ENCODE results near the gene TFCP2L1. TPM values are rescaled to one million over a fixed set of nuclear protein-coding genes. Genes with fewer than 3 reads are reported as not detected.

The TFCP2L1 gene
- total and polyA plus RNA-seq, 8 donors, result 2.0 to 7.7 (median 4.5) TPM

- intact Hi-C loops (cut with DNase I), result no loop called here
- DNase-seq (no peak), ATAC-seq (no peak), FAIRE-seq (no peak)
- Histone ChIP-seq H3K27me3 (no peaks in the 10 kb centered on the region), H3K27ac (no peak overlapping the region), H3K9me3 (no peaks in the 10 kb centered on the region), H3K36me3 (no peaks in the 10 kb centered on the region), H3K4me3 (no peak overlapping the region), H3K4me1 (peaks cover 0 to 13% (median 11%) of the 10 kb centered on the region in 3 donors)
- 96 to 100% methylated on average over 3 of the region's 3 CpGs for WGBS, 2 donors
- TF ChIP-seq CTCF (IDR thresholded peaks at IDR 0.05), result no peak
These were observed 924 bp upstream of the TFCP2L1 start for GRCh38 chr2:121285926-121286325.

- Histone ChIP-seq H3K9me3 (no peaks in the 10 kb centered on the region), H3K4me1 (peaks cover 0 to 13% (median 11%) of the 10 kb centered on the region in 3 donors), H3K27ac (peak overlapping the region in 2 of 4 donors; percentile 38 to 44), H3K4me3 (peak overlapping the region; percentile 40 to 76 (median 68)), H3K27me3 (no peaks in the 10 kb centered on the region), H3K36me3 (no peaks in the 10 kb centered on the region)
- WGBS, 2 donors, result 46 to 50% methylated on average over 12 of the region's 12 CpGs
- no peak for TF ChIP-seq CTCF (IDR thresholded peaks at IDR 0.05)
- intact Hi-C loops (cut with DNase I), result no loop called here
- DNase-seq (peak in 1 of 6 donors; percentile 9), ATAC-seq (peak in 3 of 4 donors; percentile 4 to 14 (median 5)), FAIRE-seq (no peak)
These were observed 1.1 kb downstream of the TFCP2L1 start for GRCh38 chr2:121283670-121284462.

GRCh38 chr2:121282800-121283385 is 2.1 kb downstream of the TFCP2L1 start:
- TF ChIP-seq CTCF (IDR thresholded peaks at IDR 0.05), result no peak
- 27 to 29% methylated on average over 13 of the region's 13 CpGs for WGBS, 2 donors
- no peak for FAIRE-seq
- H3K27me3 ChIP-seq, result no peaks in the 10 kb centered on the region
- H3K27ac ChIP-seq, result peak overlapping the region in 2 of 4 donors; percentile 2 to 19
- peak; percentile 25 to 52 (median 46) for ATAC-seq
- peak in 4 of 6 donors; percentile 23 to 51 (median 42) for DNase-seq
- peaks cover 0 to 13% (median 11%) of the 10 kb centered on the region in 3 donors for H3K4me1 ChIP-seq
- H3K9me3 ChIP-seq, result no peaks in the 10 kb centered on the region
- peak overlapping the region in 1 of 4 donors; percentile 76 for H3K4me3 ChIP-seq
- intact Hi-C loops (cut with DNase I), result no loop called here
- no peaks in the 10 kb centered on the region for H3K36me3 ChIP-seq

- WGBS, 2 donors, result 88 to 90% methylated on average over 7 of the region's 7 CpGs
- ATAC-seq, result no peak
These were observed 3.3 kb downstream of the TFCP2L1 start for GRCh38 chr2:121281694-121282093.

More at GRCh38 chr2:121281694-121282093, 3.3 kb downstream of the TFCP2L1 start:
- FAIRE-seq (no peak), DNase-seq (peak in 1 of 6 donors; percentile 4)
- no peak for TF ChIP-seq CTCF (IDR thresholded peaks at IDR 0.05)
- no peaks in the 10 kb centered on the region for H3K27me3 ChIP-seq
- no peak overlapping the region for H3K27ac ChIP-seq
- intact Hi-C loops (cut with DNase I), result no loop called here
- H3K4me3 ChIP-seq, result no peak overlapping the region
- H3K9me3 ChIP-seq, result no peaks in the 10 kb centered on the region
- no peaks in the 10 kb centered on the region for H3K36me3 ChIP-seq
- peaks cover 0 to 13% (median 11%) of the 10 kb centered on the region in 3 donors for H3K4me1 ChIP-seq

All from pancreas (tissue), 10 donors.